ENCODE results near the gene PDE11A. TPM values are rescaled to one million over a fixed set of nuclear protein-coding genes. Genes with fewer than 3 reads are reported as not detected.

The PDE11A gene
- total RNA-seq, 1 experiment from 2014 or later: 0.13 TPM

DNA sequence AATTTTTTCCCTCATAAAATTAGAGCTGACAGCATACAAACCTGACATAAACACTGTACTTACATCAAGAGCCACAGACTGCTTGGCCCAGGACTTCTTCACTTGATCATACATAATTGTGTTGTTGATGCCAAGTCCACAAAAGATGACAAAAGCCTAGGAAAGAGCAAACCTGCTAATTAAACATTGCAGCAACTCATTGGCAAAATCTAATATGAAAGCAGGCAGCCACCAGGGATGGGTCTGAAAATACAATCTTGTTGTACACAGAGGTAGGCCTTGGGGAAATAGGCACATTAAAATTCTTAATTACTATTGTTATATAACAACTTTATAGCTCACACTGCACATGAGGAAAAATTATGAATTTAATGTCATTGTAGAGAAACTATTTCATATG, 255.8 kb downstream of the PDE11A start:
- Histone ChIP-seq H3K27me3 (ENCODE audit: insufficient read depth, low read length) (no peaks in the 10 kb centered on the region), H3K79me1 (ENCODE audit: insufficient read depth, low read depth, low read length, poor library complexity, severe bottlenecking) (no peaks in the 10 kb centered on the region), H3K9me3 (ENCODE audit: control insufficient read depth, low read depth, low read length) (no peaks in the 10 kb centered on the region), H3K23ac (ENCODE audit: insufficient read length, low read depth, low read length) (no peak overlapping the region), H2BK15ac (ENCODE audit: low read depth, low read length) (no peak overlapping the region), H3K9ac (ENCODE audit: extremely low read depth, insufficient read length, low read length) (no peak overlapping the region), H2BK5ac (ENCODE audit: insufficient read length, low read length) (no peak overlapping the region), H3K4ac (ENCODE audit: low read depth, low read length) (no peak overlapping the region), H4K91ac (ENCODE audit: insufficient read length, low read depth, low read length) (no peak overlapping the region), H2BK20ac (ENCODE audit: low read depth, low read length, poor library complexity, severe bottlenecking) (no peak overlapping the region), H2AFZ (ENCODE audit: low read length) (no peak overlapping the region), H4K20me1 (ENCODE audit: control insufficient read depth, insufficient read depth, insufficient read length) (no peaks in the 10 kb centered on the region), H4K8ac (replicated peaks; ENCODE audit: insufficient read length, low read depth, low read length) (no peak overlapping the region), H3K23me2 (ENCODE audit: insufficient read length, low read depth, low read length, poor library complexity, severe bottlenecking) (no peaks in the 10 kb centered on the region), H2BK12ac (ENCODE audit: insufficient read length, low read depth, low read length) (no peak overlapping the region), H3K56ac (ENCODE audit: insufficient read length, low read depth, low read length) (no peak overlapping the region), H3T11ph (ENCODE audit: low read length) (no peak overlapping the region), H3K4me2 (ENCODE audit: insufficient read depth, insufficient read length, low read length) (no peak overlapping the region), H2AK5ac (ENCODE audit: insufficient read length, low read length) (no peak overlapping the region), H2BK120ac (ENCODE audit: low read depth, low read length, poor library complexity, severe bottlenecking) (no peak overlapping the region), H3K4me1 (ENCODE audit: insufficient read depth, low read length) (no peaks in the 10 kb centered on the region), H3K79me2 (ENCODE audit: insufficient read depth, low read length) (no peaks in the 10 kb centered on the region), H3K27ac (ENCODE audit: insufficient read length, low read depth, low read length) (no peak overlapping the region), H3K14ac (ENCODE audit: insufficient read depth, low read length) (no peak overlapping the region), H3K18ac (ENCODE audit: insufficient read length, low read depth, low read length) (no peak overlapping the region), H4K5ac (ENCODE audit: insufficient read length, low read depth, low read length) (no peak overlapping the region)
- TF ChIP-seq, protein P1, sequence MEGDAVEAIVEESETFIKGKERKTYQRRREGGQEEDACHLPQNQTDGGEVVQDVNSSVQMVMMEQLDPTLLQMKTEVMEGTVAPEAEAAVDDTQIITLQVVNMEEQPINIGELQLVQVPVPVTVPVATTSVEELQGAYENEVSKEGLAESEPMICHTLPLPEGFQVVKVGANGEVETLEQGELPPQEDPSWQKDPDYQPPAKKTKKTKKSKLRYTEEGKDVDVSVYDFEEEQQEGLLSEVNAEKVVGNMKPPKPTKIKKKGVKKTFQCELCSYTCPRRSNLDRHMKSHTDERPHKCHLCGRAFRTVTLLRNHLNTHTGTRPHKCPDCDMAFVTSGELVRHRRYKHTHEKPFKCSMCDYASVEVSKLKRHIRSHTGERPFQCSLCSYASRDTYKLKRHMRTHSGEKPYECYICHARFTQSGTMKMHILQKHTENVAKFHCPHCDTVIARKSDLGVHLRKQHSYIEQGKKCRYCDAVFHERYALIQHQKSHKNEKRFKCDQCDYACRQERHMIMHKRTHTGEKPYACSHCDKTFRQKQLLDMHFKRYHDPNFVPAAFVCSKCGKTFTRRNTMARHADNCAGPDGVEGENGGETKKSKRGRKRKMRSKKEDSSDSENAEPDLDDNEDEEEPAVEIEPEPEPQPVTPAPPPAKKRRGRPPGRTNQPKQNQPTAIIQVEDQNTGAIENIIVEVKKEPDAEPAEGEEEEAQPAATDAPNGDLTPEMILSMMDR (conservative IDR thresholded peaks at IDR 0.05): no peak
- H3K4me1 Mint-ChIP-seq: no peaks in the 10 kb centered on the region
- no peak overlapping the region for H3K27ac Mint-ChIP-seq
- no peak for DNase-seq
- peaks cover 2% of the 10 kb centered on the region; the same call in 1 of the 2 replicates for H3K27me3 Mint-ChIP-seq (ENCODE audit: low read depth)
- peaks cover 3 to 6% of the 10 kb centered on the region in 2 experiments; a peak in 4 of 5 replicates for H3K9me3 Mint-ChIP-seq
- no peaks in the 10 kb centered on the region for H3K36me3 Mint-ChIP-seq (ENCODE audit: insufficient read depth in 1 of 3, low read depth in 3 of 3)
- H3K4me3 Mint-ChIP-seq: no peak overlapping the region
